ENCODE results near the gene GKAP1.
"Not testable (repeated sequence)": the region's sequence is repeated elsewhere in the genome, so short reads cannot be mapped to it uniquely, and the experiment has no call there.

GKAP1 gene

DNA sequence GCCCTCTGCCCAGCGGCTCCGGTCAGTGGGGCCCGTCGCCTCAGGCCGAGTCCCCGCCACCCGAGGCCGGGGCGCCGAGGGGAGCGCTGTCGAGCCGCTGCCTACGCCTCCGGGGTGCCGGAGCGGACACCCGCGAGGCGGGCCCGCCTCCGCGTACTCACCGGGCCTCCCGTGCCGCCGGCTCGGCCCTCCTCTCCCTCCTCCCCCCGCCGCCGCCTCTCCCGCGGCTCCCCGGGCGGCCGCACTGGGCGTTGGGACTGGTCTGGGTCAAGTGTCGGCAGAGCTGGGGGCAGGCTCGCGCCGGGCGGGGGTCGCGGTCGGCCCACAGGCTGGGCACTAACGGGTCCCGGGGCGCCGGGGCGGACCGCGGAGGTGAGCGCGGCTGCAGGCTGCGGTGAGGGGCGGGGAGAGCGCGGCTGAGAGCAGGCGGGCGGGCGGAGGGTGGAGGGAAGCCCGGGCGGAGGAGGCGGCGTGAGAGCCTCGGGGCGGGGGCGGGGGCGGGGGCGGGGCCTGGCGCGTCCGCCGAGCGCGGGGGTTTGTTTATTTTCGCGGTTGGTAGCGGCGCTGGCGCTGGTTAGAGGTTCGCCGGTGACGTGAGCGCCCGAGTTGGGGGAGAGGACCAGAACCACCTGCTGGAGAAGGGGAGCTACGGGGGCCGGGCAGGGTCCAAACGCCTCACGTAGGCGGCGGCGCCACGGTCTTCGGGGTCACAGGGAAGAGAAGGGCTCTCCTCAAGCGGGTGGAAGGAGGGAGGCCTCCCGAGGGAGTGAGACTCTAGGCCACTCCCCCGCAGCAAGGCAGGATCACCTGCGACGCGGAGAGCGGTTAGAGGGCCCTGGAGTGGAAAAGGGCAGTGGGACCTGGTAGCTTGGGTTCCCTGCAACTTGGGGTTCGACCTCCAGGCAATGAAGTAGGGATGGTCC lies at the start of gene GKAP1:
Gene GKAP1 (minus strand): TSS at position 414 of the 923 bp plus-strand sequence. CDS start 11,252 bp downstream, outside the sequence.
- peak; percentile 10 to 20 for DNase-seq (ENCODE audit: low read depth in 2 of 2)

GRCh38 chr9:83849895-83850294 lies 32.3 kb upstream of the GKAP1 start:
- DNase-seq (ENCODE audit: low read depth in 2 of 2) = not testable (repeated sequence)

GRCh38 chr9:83837070-83837643 lies 19.6 kb upstream of the GKAP1 start:
- DNase-seq (ENCODE audit: low read depth in 2 of 2) = not testable (repeated sequence)

DNA sequence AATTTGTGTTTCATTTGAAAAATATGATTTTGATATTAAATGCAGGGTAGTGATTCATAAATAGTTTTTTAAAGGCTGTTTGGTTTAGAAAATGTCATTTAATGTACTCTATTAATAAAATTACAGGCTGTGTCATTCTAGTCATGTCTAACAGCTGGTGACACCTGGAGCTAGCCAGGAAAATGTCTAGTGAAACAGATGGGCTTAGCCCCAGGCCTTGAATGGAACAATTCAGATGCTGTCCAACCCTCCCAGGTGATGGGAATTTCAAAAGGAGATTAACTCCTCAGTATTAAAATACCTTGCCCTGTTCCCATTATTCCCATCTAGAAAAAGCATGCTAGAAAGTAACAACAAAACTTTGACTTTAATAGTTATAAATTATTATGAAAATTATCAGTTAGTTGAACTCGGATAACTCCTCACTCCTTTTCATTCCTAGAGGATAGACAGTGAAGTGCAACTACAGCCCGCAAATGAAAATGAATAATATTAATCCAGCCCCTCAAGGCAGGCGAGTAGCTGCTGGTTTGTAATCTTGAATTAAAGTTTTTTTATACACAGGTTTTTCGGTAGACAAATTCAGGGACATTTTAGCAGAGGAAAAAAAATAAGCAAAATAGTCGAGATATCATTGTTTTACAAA lies 13.0 kb upstream of the GKAP1 start:
- DNase-seq (ENCODE audit: low read depth in 2 of 2) = not testable (repeated sequence)

DNA sequence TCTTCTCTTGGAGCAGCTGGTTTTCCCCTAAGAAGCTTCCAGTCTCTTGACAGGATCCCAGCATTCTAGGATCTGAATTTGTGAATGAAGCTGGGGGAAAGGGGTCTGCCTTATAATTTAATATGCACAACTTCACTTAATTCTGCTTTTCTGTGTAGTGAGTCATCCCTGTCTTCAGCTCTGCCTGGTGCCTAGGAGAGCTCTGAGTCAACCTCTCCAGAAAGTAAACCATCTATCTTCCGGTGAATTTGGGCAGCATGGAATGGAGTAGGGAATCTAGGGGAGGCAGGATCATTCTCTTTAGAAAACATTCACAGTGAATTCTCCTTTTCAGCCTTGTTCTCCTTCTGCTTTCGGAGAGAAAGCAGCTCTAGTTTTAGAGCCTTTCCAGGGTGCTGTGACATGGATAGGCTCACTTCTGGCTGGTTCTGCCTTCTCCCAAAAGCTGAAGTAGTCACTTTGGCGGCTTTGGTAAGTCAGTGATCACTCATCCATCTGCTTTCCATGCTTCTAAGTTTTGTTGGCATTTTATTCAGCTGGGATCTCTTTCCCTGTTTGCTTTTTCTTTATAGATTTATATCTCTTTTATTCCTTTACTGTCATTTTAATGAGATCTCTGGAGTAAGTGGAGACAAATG lies 7.5 kb upstream of the GKAP1 start:
- peak in 1 of 2 experiments; percentile 11 for DNase-seq (ENCODE audit: low read depth in 2 of 2)

- not testable (repeated sequence) for DNase-seq (ENCODE audit: low read depth in 2 of 2)
These were observed 586 bp downstream of the GKAP1 start for GRCh38 chr9:83817011-83817355.

DNA sequence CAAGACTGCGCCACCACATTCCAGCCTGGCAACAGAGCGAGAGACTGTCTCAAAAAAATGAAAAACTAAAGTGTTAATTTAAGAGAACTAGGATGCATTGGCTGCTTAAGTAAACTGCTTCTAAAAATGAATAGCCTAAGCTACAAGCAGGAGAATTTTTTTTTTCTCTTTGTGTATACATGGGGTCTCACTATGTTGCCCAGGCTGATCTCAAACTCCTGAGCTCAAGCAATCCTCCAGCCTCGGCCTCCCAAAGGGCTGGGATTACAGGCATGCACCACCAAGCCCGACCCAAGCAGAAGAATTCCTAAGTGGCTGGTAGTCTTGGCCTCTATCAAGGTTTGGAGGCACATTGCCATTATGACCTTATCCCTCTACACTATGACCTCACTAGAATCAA lies 2.4 kb downstream of the GKAP1 start:
- DNase-seq (ENCODE audit: low read depth in 2 of 2) = not testable (repeated sequence)

DNA sequence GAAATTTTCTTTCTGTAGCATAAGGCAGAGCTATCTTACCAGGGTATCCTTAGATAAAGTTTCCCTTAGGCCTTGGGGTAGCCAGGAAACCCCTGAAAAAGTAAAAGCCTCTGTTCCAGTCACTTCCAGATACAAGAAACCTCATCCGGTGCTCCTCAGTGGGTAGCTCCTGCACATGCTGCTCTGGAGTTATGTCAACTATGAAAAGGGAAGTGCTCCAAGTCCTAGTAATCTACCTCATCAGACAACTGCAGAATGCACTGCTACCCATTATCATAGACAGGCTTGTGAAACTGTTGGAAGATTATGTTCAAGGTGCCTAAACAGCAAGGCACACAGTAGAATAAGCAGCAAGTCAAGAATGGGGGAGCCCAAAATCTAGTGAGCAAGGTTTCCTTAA lies 8.4 kb downstream of the GKAP1 start:
- DNase-seq (ENCODE audit: low read depth in 2 of 2) = not testable (repeated sequence)

- DNase-seq (ENCODE audit: low read depth in 2 of 2) = not testable (repeated sequence)
These were observed 13.1 kb downstream of the GKAP1 start for GRCh38 chr9:83804454-83804853.

GRCh38 chr9:83803941-83804340 lies 13.6 kb downstream of the GKAP1 start:
- DNase-seq (ENCODE audit: low read depth in 2 of 2) = not testable (repeated sequence)

- no peak for DNase-seq (ENCODE audit: low read depth in 2 of 2)
These were observed 17.1 kb downstream of the GKAP1 start for GRCh38 chr9:83800236-83801033.

GRCh38 chr9:83794051-83794450 lies 23.5 kb downstream of the GKAP1 start:
- no peak for DNase-seq (ENCODE audit: low read depth in 2 of 2)

GRCh38 chr9:83792746-83793145 lies 24.8 kb downstream of the GKAP1 start:
- no peak for DNase-seq (ENCODE audit: low read depth in 2 of 2)

GRCh38 chr9:83778164-83778563 lies 39.4 kb downstream of the GKAP1 start:
- DNase-seq (ENCODE audit: low read depth in 2 of 2) = no peak

DNA sequence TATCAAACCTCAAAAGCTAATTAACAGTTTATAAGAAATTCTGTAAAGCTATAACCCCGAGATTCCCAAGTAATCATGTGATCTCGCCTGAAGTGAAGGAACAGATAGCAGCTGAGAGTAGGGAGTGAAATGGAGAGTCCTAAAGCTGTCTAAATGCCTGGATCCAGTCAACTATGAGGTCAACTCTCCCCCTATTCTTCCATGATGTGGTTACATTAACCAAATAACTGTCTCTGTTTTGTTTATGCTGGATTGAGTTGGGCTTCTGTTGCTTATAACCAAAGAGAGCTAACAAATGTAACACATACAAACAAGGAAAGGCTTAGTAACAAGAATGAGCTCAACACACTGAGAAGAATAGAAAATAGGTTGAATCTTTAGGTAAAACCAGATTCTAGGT lies 41.6 kb downstream of the GKAP1 start:
- no peak for DNase-seq (ENCODE audit: low read depth in 2 of 2)

DNA sequence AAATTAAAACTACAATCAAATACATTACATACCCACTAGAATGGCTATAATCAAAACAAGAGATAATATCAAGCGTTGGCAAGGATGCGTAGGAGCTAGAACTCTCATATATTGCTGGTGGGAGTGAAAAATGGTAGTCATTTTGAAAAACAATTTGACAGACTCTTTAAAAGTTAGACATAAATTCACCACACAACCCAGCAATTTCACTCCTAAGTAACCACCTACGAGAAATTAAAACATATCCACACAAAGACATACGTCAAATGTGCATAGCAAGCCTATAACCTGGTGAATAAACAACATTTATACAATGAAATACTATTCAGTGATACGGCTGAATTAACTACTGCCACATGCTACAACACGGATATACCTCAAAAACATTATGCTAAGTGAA lies 44.7 kb downstream of the GKAP1 start:
- DNase-seq (ENCODE audit: low read depth in 2 of 2) = no peak

- DNase-seq (ENCODE audit: low read depth in 2 of 2) = no peak
These were observed 52.2 kb downstream of the GKAP1 start for GRCh38 chr9:83765376-83765775.

DNA sequence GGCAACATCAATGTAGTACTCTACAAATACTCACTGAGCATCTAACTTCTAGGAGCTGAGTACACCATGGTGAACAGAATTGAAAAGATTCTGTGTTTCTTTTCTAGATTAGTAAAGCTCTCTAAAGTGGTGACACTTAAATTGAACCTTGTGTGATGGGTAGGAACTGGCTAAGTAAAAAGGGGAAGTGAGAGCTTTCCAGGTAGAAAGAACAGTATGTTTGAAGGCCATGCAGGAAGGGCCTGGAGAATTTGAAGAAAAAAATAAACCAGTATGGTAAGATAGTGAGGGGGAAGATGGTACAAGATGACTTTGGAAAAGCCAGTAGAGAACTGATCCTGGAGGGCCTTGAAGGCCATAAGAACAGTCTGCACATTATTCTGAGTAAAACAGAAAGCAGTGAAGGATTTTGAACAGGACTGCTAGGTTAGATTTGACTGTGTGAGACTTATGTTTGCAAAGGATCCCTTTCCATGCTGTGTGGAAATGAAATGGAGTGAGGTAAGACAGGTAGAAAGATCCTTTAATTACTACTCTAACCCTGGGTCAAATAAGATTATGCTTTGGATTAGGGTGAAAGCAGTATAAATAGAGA lies 63.1 kb downstream of the GKAP1 start:
- DNase-seq (ENCODE audit: low read depth in 2 of 2) = no peak

DNA sequence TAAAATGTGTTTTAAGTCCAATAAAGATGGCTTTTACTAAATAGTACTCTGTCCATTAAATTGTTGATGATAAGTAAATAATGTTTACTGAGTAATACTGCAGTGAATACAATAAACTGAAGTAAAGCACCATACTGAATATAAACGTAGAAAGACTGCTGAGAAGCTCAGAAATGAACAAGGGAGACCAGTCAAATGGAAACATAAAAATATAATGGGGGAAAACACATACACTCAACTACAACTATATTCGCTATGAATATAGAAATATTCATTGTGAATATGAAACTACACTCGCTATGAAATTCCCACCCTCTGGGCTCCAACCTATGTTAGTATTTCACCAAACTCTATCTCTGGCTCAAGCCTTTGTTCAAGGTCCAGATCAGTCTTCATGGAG lies 67.9 kb downstream of the GKAP1 start:
- no peak for DNase-seq (ENCODE audit: low read depth in 2 of 2)

DNA sequence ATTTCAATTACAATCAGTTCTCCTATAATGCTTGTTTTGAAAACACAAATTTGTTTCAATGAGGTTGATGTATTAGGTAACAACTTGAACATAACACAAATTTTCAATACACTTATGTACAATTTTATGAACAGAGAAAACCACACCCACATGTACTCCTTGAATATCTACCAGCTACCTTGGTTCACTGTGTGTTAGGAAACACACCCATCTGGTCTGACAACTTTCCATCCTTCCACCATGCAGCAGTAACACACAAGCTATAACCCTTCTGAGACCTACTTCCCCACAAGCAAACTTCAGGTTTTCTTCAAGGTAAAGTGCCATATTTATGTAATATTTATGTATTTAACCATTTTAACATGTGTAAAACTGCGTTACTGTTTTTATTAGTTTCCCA lies 73.4 kb downstream of the GKAP1 start:
- DNase-seq (ENCODE audit: low read depth in 2 of 2) = no peak

GRCh38 chr9:83733739-83734138 lies 83.8 kb downstream of the GKAP1 start:
- no peak for DNase-seq (ENCODE audit: low read depth in 2 of 2)

All from fibroblast of skin of left quadriceps (primary cell).